Epithelial cell of proximal tubule (primary cell): ENCODE measurements around the gene EIPR1. TPM values are rescaled to one million over a fixed set of nuclear protein-coding genes. Genes with fewer than 3 reads are reported as not detected.

ENCODE experiments used
- DNase-seq: peaks from one replicate; pipeline ENCODE4 v3.0.0-alpha.2; 2011; ENCODE audit warnings: low read depth
- H3K4me3 ChIP-seq: 2 replicates; pipeline ENCODE4 v1.5.1; 2011; ENCODE audit warnings: low read depth, mild to moderate bottlenecking, low read length
- total RNA-seq: library from RNA; depleted of rRNA; stranded (reverse); fragments of >200 nt; gene quantifications from 2 replicates; pipeline ENCODE4 v1.2.3, GENCODE V29; 2015
- TF ChIP-seq, protein P1 (sequence below): conservative IDR thresholded peaks from 2 replicates; pipeline ENCODE4 v1.5.1; 2012; ENCODE audit warnings: low read depth, mild to moderate bottlenecking, low read length

The EIPR1 gene
- total RNA-seq, 1 donor from 2014 or later: 43.9 TPM

DNA sequence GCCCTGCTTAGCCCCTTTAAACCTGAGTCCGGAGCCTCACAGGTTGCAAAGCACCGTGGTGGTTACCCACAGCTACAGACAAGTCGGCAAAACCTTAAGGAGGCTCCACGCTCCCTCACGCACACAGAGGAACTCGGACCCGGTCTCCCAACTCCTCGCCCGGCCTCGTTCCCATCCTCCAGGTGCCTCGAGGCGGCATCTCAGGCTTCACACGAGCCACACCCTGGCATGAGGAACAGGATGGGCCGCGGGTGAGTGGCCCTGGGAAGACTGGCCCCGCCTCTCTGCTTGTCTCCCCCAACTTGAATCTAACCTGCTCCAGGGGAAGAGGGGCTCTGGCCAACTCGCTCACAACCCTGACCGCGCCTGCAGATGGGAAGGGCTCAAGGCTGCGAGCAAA, 97.4 kb downstream of the EIPR1 start:
- no peak for DNase-seq
- H3K4me3 ChIP-seq: no peak overlapping the region
- TF ChIP-seq, protein P1, sequence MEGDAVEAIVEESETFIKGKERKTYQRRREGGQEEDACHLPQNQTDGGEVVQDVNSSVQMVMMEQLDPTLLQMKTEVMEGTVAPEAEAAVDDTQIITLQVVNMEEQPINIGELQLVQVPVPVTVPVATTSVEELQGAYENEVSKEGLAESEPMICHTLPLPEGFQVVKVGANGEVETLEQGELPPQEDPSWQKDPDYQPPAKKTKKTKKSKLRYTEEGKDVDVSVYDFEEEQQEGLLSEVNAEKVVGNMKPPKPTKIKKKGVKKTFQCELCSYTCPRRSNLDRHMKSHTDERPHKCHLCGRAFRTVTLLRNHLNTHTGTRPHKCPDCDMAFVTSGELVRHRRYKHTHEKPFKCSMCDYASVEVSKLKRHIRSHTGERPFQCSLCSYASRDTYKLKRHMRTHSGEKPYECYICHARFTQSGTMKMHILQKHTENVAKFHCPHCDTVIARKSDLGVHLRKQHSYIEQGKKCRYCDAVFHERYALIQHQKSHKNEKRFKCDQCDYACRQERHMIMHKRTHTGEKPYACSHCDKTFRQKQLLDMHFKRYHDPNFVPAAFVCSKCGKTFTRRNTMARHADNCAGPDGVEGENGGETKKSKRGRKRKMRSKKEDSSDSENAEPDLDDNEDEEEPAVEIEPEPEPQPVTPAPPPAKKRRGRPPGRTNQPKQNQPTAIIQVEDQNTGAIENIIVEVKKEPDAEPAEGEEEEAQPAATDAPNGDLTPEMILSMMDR: no peak

DNA sequence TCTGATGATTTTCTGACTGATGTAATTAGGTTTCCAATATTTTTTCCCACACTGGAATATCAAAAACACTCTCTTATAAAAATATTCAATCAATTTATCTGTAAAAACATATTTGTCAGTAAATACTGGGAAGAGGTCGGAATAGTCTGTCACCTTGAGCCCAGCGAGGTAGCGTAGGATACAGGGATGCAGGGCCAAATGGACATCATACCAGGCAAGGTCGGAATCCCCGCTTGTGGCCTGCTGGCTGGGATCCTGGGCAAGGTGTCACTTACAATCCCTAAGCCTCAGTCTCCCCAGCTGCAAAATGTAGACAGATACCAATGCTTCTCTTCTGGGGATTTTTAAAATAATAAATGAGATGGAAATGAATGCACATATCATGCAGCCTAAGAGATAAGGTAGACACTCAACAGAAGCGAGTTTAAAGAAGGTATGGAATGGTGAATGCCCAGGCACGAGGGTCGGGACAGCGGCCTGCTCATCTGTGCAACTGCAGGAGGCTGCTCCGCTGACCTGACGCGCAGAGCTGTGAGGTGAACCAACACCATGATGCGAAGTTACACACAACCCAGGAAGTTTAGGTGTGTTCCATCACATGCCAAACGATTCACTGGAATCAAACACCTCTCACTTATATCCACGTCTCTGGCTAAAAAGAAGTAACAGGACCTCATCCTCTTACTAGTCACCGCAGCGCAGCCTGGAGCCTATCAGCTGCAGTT, 98.2 kb downstream of the EIPR1 start:
- TF ChIP-seq, protein P1: no peak
- DNase-seq: no peak
- no peak overlapping the region for H3K4me3 ChIP-seq

DNA sequence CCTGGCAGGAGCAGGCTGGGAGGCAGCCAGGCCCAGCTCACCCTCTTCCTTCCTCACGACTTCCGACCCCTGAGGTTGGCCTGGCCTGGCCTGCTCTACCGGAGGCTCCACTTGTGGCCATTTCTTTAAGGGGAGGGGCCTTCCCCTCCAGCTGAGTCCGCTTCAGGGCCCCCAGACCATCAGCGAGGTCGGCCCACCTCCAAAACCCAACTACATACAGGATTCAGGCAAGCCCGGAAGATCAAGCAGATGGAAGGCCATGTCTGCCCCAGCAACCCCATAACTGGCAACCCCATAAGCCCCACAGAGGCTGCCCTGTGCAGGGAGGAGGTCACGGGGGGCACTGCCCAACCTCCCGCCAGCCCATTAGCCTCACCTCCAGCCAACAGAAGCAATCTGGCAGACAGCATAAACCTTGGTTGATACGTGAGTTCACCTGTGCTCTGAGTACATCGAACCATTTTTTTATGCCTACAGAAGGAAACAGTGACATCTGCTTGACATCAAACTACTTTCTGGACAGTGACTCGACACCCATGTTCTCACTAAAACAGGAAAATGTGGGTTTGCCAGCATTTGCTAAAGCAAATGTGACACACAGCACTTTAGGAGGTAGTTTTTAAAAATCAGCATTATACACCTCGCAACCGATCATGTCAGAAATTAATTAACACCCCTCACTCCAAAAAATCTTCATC, 98.9 kb downstream of the EIPR1 start:
- TF ChIP-seq, protein P1: no peak

DNA sequence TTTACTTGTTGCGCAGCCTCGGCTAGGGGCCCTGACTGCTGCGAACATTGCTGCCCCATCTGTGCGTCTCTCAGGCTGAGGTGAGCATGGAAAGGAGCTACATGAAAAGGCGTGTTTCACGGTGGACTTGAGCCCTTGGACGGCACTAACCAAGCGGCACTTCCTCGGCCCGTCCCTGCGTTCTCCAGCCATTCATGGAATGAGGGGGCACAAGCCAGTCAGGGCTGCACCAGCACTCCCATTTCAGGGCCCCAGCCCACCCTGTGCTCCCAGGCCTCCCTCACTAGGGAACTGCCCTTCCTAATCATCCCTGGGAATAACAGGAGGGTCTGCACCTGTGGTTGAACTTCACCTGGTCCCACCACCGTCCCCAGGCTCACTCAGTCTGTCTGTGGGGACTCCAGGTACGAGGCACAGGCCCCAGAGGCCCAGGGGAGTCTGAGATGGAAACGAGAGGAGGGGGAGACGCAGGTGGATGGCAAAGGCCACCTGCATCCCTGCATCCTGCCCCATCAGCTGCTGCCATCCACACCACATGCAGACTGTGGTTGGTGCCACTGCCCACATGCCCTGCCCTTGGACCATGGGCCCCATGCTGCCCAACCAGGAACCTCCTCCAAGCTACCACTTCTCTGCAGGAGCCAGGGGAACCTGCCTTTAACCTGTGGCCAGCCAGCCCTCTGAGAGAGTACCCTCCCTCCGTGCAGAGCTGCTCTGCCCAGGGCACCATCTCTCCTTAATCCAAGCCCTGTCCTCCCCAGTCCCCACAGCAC, 99.7 kb downstream of the EIPR1 start:
- DNase-seq: no peak
- no peak overlapping the region for H3K4me3 ChIP-seq
- TF ChIP-seq, protein P1: no peak

More for the DNA sequence above, 98.9 kb downstream of the EIPR1 start:
- no peak for DNase-seq
- H3K4me3 ChIP-seq: no peak overlapping the region

DNA sequence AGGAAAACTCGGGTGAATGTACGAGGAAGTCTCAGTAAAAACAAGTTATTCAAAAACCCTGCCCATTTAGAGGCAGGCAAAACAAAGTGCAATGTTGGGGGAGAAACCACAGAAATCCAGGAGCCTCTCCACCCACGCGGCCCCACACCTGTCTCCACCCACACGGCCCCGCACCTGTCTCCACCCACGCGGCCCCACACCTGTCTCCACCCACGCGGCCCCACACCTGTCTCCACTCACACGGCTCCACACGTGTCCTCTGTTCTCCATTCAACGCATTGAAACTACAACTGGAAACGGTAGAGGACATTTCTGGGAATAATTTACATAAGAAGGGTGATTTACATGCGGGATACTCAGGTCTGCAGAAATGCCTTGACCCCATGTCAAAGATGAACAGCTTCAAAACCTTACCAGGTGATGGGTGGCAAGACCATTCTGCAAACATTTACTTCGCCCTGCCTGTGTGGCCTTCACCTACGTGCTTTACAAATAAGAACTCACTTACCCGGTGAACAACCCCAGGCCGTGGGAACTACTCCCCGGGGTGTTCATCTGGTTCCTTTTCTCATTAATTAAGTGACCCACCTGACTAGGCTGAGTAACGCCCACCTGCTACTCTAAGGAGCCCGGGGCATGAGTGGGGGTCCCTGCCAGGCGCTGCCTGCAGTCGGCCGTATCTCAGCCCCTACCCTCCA, 100.4 kb downstream of the EIPR1 start:
- no peak for DNase-seq
- no peak overlapping the region for H3K4me3 ChIP-seq
- TF ChIP-seq, protein P1: no peak

DNA sequence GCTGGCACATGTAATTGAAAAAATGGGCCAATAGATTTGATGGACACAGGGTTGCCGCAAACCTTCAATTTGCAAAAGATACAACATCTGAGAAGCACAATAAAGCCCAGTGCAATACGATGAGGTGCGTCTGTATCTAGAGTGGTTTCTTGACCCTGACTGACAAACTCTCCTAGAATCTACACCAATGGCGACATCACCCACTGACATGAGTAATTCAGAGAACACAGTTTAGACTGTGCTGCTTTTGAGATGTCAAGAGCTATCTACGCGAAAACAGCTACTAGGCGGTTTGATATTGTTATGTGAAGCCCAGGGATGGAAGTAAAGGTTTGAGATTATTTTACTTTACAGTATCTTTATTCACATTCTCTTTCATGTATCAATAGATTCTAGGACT, 104.9 kb downstream of the EIPR1 start:
- no peak for DNase-seq
- no peak overlapping the region for H3K4me3 ChIP-seq
- TF ChIP-seq, protein P1: no peak
